IMR-90 (cell line): ENCODE data around the gene CBLIF. TPM values are rescaled to one million over a fixed set of nuclear protein-coding genes. Genes with fewer than 3 reads are reported as not detected.

Experiments used
- ATAC-seq: fragments of 200-7000 bp; cut with Tn5 transposase; 2 replicates; pipeline ENCODE4 v1.9.1; 2020; ENCODE audit warnings: low read depth, mild to moderate bottlenecking, moderate library complexity
- BruUV-seq: library from RNA; stranded (reverse); fragments of 400-500 nt; replicated peaks from 2 replicates; lab custom pipeline; 2021; lab: Mats Ljungman, UMichigan
- CTCF ChIA-PET: fragments of 300-600 bp; formaldehyde crosslinking; extraction: SDS; loops from one replicate; lab custom pipeline; 2021; ENCODE audit warnings: antibody characterized with exemption; lab: Yijun Ruan, JAX
- POLR2A ChIA-PET: fragments of 300-600 bp; sonication (Branson Sonifier 250); formaldehyde crosslinking; loops from one replicate; lab custom pipeline; 2022; ENCODE audit warnings: antibody characterized with exemption; ENCODE audit not compliant: unreplicated experiment; lab: Charles Lee
- DNase-seq: peaks from one replicate; pipeline ENCODE4 v3.0.0; 2013
- H2AFZ ChIP-seq: replicated peaks from 2 replicates; pipeline ENCODE3; 2013; ENCODE audit warnings: low read length, mild to moderate bottlenecking; ENCODE audit not compliant: poor library complexity
- H2AK5ac ChIP-seq: 2 replicates; pipeline ENCODE4 v1.6.1; 2013; ENCODE audit warnings: low read depth, low read length, inconsistent platforms
- H2AK9ac ChIP-seq: replicated peaks from 2 replicates; pipeline ENCODE3; 2013; ENCODE audit warnings: mild to moderate bottlenecking, low read depth, low read length, moderate library complexity; ENCODE audit not compliant: poor library complexity
- H2BK120ac ChIP-seq: 2 replicates; pipeline ENCODE4 v1.6.1; 2013; ENCODE audit warnings: low read depth, low read length, inconsistent platforms
- H2BK15ac ChIP-seq: 3 replicates; pipeline ENCODE4 v1.6.1; 2013; ENCODE audit warnings: low read depth, low read length, inconsistent platforms
- H2BK20ac ChIP-seq: 2 replicates; pipeline ENCODE4 v1.6.1; 2013; ENCODE audit warnings: low read depth, mild to moderate bottlenecking, inconsistent platforms, low read length, moderate library complexity
- H2BK5ac ChIP-seq: 2 replicates; pipeline ENCODE4 v1.6.1; 2013; ENCODE audit warnings: mild to moderate bottlenecking, low read depth, low read length, inconsistent platforms; ENCODE audit not compliant: poor library complexity, severe bottlenecking
- H3K14ac ChIP-seq: replicated peaks from 2 replicates; pipeline ENCODE4 v1.6.1; 2013; ENCODE audit warnings: low read depth, low read length, inconsistent platforms
- H3K18ac ChIP-seq: 2 replicates; pipeline ENCODE4 v1.6.1; 2013; ENCODE audit warnings: low read depth, low read length, control low read depth
- H3K23ac ChIP-seq: 2 replicates; pipeline ENCODE4 v1.6.1; 2013; ENCODE audit warnings: low read depth, low read length, inconsistent platforms
- H3K27ac ChIP-seq: 2 replicates; pipeline ENCODE4 v1.5.1; 2013; ENCODE audit warnings: mild to moderate bottlenecking, control low read depth, low read length; ENCODE audit not compliant: insufficient read depth
- H3K27me3 ChIP-seq: 2 replicates; pipeline ENCODE4 v1.6.1; 2013; ENCODE audit warnings: low read length; ENCODE audit not compliant: control insufficient read depth, insufficient read depth
- H3K36me3 ChIP-seq: 2 replicates; pipeline ENCODE4 v1.6.1; 2013; ENCODE audit warnings: low read length, mixed read lengths; ENCODE audit not compliant: control insufficient read depth, insufficient read depth
- H3K4ac ChIP-seq: 2 replicates; pipeline ENCODE4 v1.6.1; 2013; ENCODE audit warnings: low read depth, low read length, inconsistent platforms
- H3K4me1 ChIP-seq: 2 replicates; pipeline ENCODE4 v1.6.1; 2013; ENCODE audit warnings: low read length, mixed read lengths; ENCODE audit not compliant: control insufficient read depth, insufficient read depth
- H3K4me2 ChIP-seq: 2 replicates; pipeline ENCODE4 v1.6.1; 2013; ENCODE audit warnings: low read depth, mild to moderate bottlenecking, control low read depth, low read length, moderate library complexity
- H3K4me3 ChIP-seq: 2 replicates; pipeline ENCODE4 v1.5.1; 2013; ENCODE audit warnings: low read depth, mild to moderate bottlenecking, control low read depth, low read length, moderate library complexity; ENCODE audit not compliant: insufficient read depth
- H3K56ac ChIP-seq: 2 replicates; pipeline ENCODE4 v1.6.1; 2013; ENCODE audit warnings: low read length, inconsistent platforms; ENCODE audit not compliant: insufficient read depth; ENCODE audit errors: extremely low read depth
- H3K79me1 ChIP-seq, 2 experiments: 2 replicates each; pipeline ENCODE4 v1.6.1; 2013; ENCODE audit warnings: low read length in 2 of 2, inconsistent platforms in 1 of 2, low read depth in 1 of 2
- H3K9ac ChIP-seq: 2 replicates; pipeline ENCODE4 v1.6.1; 2013; ENCODE audit warnings: low read depth, low read length, control low read depth
- H3K9me1 ChIP-seq: 2 replicates; pipeline ENCODE4 v1.6.1; 2013; ENCODE audit warnings: low read length, inconsistent platforms; ENCODE audit not compliant: insufficient read depth
- H3K9me3 ChIP-seq: 2 replicates; pipeline ENCODE4 v1.6.1; 2013; ENCODE audit warnings: low read length; ENCODE audit not compliant: control insufficient read depth, insufficient read depth
- H4K20me1 ChIP-seq: 2 replicates; pipeline ENCODE4 v1.6.1; 2013; ENCODE audit warnings: low read length, inconsistent platforms; ENCODE audit not compliant: insufficient read depth
- H4K5ac ChIP-seq: 2 replicates; pipeline ENCODE4 v1.6.1; 2013; ENCODE audit warnings: mild to moderate bottlenecking, low read depth, low read length, control low read depth
- H4K8ac ChIP-seq, 2 experiments: 2 replicates each; pipeline ENCODE4 v1.6.1; 2013; ENCODE audit warnings: low read depth in 2 of 2, low read length in 2 of 2, control low read depth in 1 of 2, inconsistent platforms in 1 of 2
- H4K91ac ChIP-seq: 2 replicates; pipeline ENCODE4 v1.6.1; 2013; ENCODE audit warnings: low read depth, low read length, inconsistent platforms; ENCODE audit not compliant: insufficient read depth
- BHLHE40 ChIP-seq: fragments of 150-350 bp; IDR thresholded peaks from 2 replicates; pipeline ENCODE4 v1.6.1; 2016; ENCODE audit warnings: mild to moderate bottlenecking, low read depth, low read length
- CEBPB ChIP-seq: IDR thresholded peaks from 2 replicates; pipeline ENCODE4 v1.6.1; 2012; ENCODE audit warnings: low read depth, low read length, improper control_type of control experiment
- CHD1 ChIP-seq: IDR thresholded peaks from 2 replicates; pipeline ENCODE4 v1.6.1; 2012; ENCODE audit warnings: low read depth, low read length, improper control_type of control experiment
- FOS ChIP-seq: fragments of 150-350 bp; IDR thresholded peaks from 2 replicates; pipeline ENCODE4 v1.6.1; 2016; ENCODE audit warnings: low read depth, low read length
- MAZ ChIP-seq: IDR thresholded peaks from 2 replicates; pipeline ENCODE4 v1.6.1; 2012; ENCODE audit warnings: low read depth, mild to moderate bottlenecking, low read length, improper control_type of control experiment, moderate library complexity, borderline replicate concordance
- NFE2L2 ChIP-seq: fragments of 150-350 bp; IDR thresholded peaks from 2 replicates; pipeline ENCODE4 v1.6.1; 2016; ENCODE audit warnings: low read depth, mild to moderate bottlenecking, low read length
- RAD21 ChIP-seq: IDR thresholded peaks from 2 replicates; pipeline ENCODE4 v1.6.1; 2012; ENCODE audit warnings: low read length, improper control_type of control experiment
- RCOR1 ChIP-seq: IDR thresholded peaks from 2 replicates; pipeline ENCODE4 v1.6.1; 2012; ENCODE audit warnings: mild to moderate bottlenecking, low read length, improper control_type of control experiment; ENCODE audit not compliant: insufficient replicate concordance
- RFX5 ChIP-seq: IDR thresholded peaks from 2 replicates; pipeline ENCODE4 v1.8.0; 2012; ENCODE audit warnings: low read depth, mild to moderate bottlenecking, low read length, moderate library complexity
- SMC3 ChIP-seq: fragments of 150-350 bp; IDR thresholded peaks from 2 replicates; pipeline ENCODE4 v1.6.1; 2016; ENCODE audit warnings: low read depth, mild to moderate bottlenecking, antibody characterized with exemption, low read length, moderate library complexity
- WGBS, 2 experiments: methylation state at CpG; one replicate each; pipeline versions ENCODE4 v1.1.5 to v1.1.7; 2013; ENCODE audit warnings: missing lambda C conversion rate in 2 of 2; ENCODE audit not compliant: insufficient read length in 1 of 2; ENCODE audit errors: extremely low coverage in 2 of 2; 5-methylcytosine and 5-hydroxymethylcytosine counted together
- dilution Hi-C: fragments of 300-500 bp; cut with HindIII; formaldehyde crosslinking; loops from one replicate; pipeline ENCODE4 v1.14.3; 2018; ENCODE audit warnings: low sequenced_read_pairs; ENCODE audit not compliant: unreplicated experiment
- in situ Hi-C: fragments of 300-500 bp; cut with MboI; formaldehyde crosslinking; loops from 3 replicates; pipeline ENCODE4 v1.14.3; 2019; ENCODE audit warnings: low sequenced_read_pairs, inconsistent platforms, mixed read lengths
- intact Hi-C: fragments of 100-400 bp; cut with micrococcal nuclease; formaldehyde crosslinking; loops from 2 replicates; pipeline ENCODE4 v1.10.0; 2022
- polyA plus RNA-seq, 3 experiments: library from polyadenylated mRNA; depleted of rRNA; stranded (reverse); fragments of >200 nt; gene quantifications; 2 replicates each; pipeline ENCODE4 v1.2.3, GENCODE V29; 2012; ENCODE audit warnings: low replicate concordance in 1 of 3
- total RNA-seq: library from RNA; depleted of rRNA; stranded (reverse); fragments of >200 nt; gene quantifications from 2 replicates; pipeline ENCODE4 v1.2.3, GENCODE V29; 2012
- TF ChIP-seq, protein P1 (sequence below): fragments of 150-350 bp; IDR thresholded peaks from 2 replicates; pipeline ENCODE4 v1.6.1; 2017; ENCODE audit warnings: mild to moderate bottlenecking, antibody characterized with exemption, low read length, low read depth
- TF ChIP-seq, protein P2 (sequence below): fragments of 150-350 bp; IDR thresholded peaks from 2 replicates; pipeline ENCODE4 v1.6.1; 2016; ENCODE audit warnings: low read depth, mild to moderate bottlenecking, low read length, moderate library complexity, borderline replicate concordance

The CBLIF gene
- total and polyA plus RNA-seq, 2 of the 4 experiments (the other 2 are of a cell fraction), result not detected

DNA sequence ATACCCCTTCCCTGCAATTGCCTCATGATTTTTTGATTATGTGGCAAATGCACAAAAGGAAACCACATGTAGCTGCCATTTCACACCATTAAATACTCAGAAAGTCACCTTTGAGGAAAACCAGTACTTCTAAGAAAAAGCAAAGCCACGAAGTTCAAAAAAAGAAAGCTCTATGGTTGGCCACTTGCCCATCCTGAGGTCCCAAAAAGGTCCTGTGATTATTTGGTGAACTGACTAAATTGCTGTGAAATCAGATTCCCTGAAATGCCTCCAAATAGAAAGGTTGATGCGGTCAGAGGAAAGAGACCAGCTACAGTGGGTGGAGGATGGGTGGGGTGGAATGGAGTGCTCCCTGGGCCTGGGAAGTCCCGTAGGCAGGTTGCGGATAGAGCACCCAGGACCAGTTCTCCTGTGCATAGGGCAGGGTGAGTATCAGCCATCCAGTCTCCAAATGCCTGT is 61.6 kb downstream of the CBLIF start:
- Histone ChIP-seq H3K9ac (no peak overlapping the region), H2AK9ac (no peak overlapping the region), H3K27ac (no peak overlapping the region), H3K14ac (no peak overlapping the region), H2BK120ac (no peak overlapping the region), H4K20me1 (no peaks in the 10 kb centered on the region; the same call in 1 of the 2 replicates), H3K9me1 (peaks cover 11% of the 10 kb centered on the region; the same call in 1 of the 2 replicates), H2BK5ac (no peak overlapping the region), H3K79me1 (peaks cover 0 to 6% of the 10 kb centered on the region in 2 experiments; a peak in 1 of 4 replicates), H3K18ac (no peak overlapping the region), H3K56ac (no peak overlapping the region), H3K9me3 (no peaks in the 10 kb centered on the region), H4K91ac (no peak overlapping the region), H2AK5ac (no peak overlapping the region), H3K23ac (no peak overlapping the region), H3K36me3 (no peaks in the 10 kb centered on the region), H3K4me1 (peaks cover 6% of the 10 kb centered on the region), H2AFZ (no peak overlapping the region), H3K27me3 (no peaks in the 10 kb centered on the region), H4K8ac (no peak overlapping the region), H3K4me2 (no peak overlapping the region), H4K5ac (no peak overlapping the region), H3K4ac (no peak overlapping the region), H2BK20ac (no peak overlapping the region), H2BK15ac (no peak overlapping the region), H3K4me3 (no peak overlapping the region)
- in situ Hi-C loops, result no loop called here
- TF ChIP-seq CHD1, result no peak
- TF ChIP-seq FOS, result no peak
- TF ChIP-seq, protein P1, sequence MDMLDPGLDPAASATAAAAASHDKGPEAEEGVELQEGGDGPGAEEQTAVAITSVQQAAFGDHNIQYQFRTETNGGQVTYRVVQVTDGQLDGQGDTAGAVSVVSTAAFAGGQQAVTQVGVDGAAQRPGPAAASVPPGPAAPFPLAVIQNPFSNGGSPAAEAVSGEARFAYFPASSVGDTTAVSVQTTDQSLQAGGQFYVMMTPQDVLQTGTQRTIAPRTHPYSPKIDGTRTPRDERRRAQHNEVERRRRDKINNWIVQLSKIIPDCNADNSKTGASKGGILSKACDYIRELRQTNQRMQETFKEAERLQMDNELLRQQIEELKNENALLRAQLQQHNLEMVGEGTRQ, result no peak
- TF ChIP-seq, protein P2, sequence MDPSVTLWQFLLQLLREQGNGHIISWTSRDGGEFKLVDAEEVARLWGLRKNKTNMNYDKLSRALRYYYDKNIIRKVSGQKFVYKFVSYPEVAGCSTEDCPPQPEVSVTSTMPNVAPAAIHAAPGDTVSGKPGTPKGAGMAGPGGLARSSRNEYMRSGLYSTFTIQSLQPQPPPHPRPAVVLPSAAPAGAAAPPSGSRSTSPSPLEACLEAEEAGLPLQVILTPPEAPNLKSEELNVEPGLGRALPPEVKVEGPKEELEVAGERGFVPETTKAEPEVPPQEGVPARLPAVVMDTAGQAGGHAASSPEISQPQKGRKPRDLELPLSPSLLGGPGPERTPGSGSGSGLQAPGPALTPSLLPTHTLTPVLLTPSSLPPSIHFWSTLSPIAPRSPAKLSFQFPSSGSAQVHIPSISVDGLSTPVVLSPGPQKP, result no peak
- TF ChIP-seq CEBPB, result no peak
- TF ChIP-seq NFE2L2, result no peak
- TF ChIP-seq RCOR1, result no peak
- TF ChIP-seq BHLHE40, result no peak
- no peak for TF ChIP-seq MAZ
- no peak for TF ChIP-seq RAD21
- TF ChIP-seq RFX5, result no peak
- TF ChIP-seq SMC3, result no peak
- dilution Hi-C loops, result no loop called here
- intact Hi-C loops, result no loop called here
- ATAC-seq (no peak), DNase-seq (no peak)
- 100% methylated on average over 1 of the region's 4 CpGs; no CpG with 5 or more reads in 1 of the 2 experiments for WGBS, 2 experiments
- ChIA-PET POLR2A (no interaction called here), CTCF (no interaction called here)
- no TSS peak for BruUV-seq
